Measurements from ENCODE around the gene FUOM.

DNA sequence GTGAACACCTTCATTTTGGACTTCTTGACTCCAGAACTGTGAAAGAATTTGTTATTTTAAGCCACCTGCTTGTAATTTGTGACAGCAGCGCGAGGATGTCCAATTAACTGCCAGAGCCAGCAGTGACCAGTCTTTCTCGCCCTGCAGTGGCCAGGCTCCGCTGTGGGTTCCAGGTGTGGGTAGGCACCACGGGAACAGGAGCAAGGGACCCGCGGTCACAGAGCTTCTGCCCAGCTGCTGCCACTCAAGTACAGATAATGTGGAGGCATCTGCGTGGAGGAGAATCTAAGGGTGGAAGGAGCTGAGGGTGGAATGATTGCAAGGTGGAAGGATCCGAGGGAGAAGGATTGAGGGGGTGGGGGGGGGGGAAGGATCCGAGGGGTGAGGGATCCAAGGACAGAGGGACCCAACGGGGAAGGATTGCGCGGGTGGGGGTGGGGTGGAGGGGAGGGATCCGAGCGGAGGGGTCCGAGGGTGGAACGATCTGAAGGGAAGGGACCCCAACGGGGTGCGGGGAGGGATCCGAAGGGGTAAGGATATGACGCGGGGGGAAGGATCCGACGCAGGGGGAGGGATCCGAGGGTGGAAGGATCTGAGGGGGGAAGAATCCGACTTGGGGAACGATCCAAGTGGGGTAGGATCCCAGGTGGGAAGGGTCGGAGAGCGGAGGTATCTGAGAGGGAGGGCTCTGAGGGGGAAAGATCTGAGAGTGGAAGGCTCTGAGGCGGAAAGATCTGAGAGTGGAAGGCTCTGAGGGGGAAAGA is 24.7 kb downstream of the FUOM start:
- TF ChIP-seq, protein P1, sequence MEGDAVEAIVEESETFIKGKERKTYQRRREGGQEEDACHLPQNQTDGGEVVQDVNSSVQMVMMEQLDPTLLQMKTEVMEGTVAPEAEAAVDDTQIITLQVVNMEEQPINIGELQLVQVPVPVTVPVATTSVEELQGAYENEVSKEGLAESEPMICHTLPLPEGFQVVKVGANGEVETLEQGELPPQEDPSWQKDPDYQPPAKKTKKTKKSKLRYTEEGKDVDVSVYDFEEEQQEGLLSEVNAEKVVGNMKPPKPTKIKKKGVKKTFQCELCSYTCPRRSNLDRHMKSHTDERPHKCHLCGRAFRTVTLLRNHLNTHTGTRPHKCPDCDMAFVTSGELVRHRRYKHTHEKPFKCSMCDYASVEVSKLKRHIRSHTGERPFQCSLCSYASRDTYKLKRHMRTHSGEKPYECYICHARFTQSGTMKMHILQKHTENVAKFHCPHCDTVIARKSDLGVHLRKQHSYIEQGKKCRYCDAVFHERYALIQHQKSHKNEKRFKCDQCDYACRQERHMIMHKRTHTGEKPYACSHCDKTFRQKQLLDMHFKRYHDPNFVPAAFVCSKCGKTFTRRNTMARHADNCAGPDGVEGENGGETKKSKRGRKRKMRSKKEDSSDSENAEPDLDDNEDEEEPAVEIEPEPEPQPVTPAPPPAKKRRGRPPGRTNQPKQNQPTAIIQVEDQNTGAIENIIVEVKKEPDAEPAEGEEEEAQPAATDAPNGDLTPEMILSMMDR (IDR thresholded peaks at IDR 0.05): no peak
- no peak for TF ChIP-seq POLR2AphosphoS5 (IDR thresholded peaks at IDR 0.05)

All from upper lobe of left lung (tissue), 4 donors.